Stimulated activated CD8-positive, alpha-beta memory T cell treated with anti-CD3 and anti-CD28 coated beads, Interleukin-12 subunit alpha, Interleukin-12 subunit beta, amount 100 ng/mL, for 24 hours (primary cell): ENCODE measurements around the gene DEPDC4.
"Not testable (repeated sequence)": the region's sequence is repeated elsewhere in the genome, so short reads cannot be mapped to it uniquely, and the experiment has no call there.

Experiments used
- DNase-seq: peaks from one replicate; pipeline ENCODE4 v3.0.0-alpha.2; 2020; ENCODE audit errors: extremely low read depth

Gene DEPDC4

GRCh38 chr12:100263131-100263530, 3.7 kb downstream of the DEPDC4 start:
- DNase-seq = no peak

GRCh38 chr12:100258127-100258526, 8.8 kb downstream of the DEPDC4 start:
- DNase-seq = no peak

- DNase-seq = no peak
Observed at GRCh38 chr12:100254876-100255275, 12.0 kb downstream of the DEPDC4 start.

GRCh38 chr12:100253437-100253836, 13.4 kb downstream of the DEPDC4 start:
- DNase-seq = no peak

- no peak for DNase-seq
Observed at GRCh38 chr12:100251917-100252316, 15.0 kb downstream of the DEPDC4 start.

GRCh38 chr12:100249941-100250340, 16.9 kb downstream of the DEPDC4 start:
- DNase-seq = no peak

- DNase-seq = no peak
Observed at GRCh38 chr12:100248886-100249285, 18.0 kb downstream of the DEPDC4 start.

- no peak for DNase-seq
Observed at GRCh38 chr12:100247765-100248164, 19.1 kb downstream of the DEPDC4 start.

- no peak for DNase-seq
Observed at GRCh38 chr12:100243137-100243536, 23.7 kb downstream of the DEPDC4 start.

- DNase-seq = no peak
Observed at GRCh38 chr12:100239589-100239988, 27.3 kb downstream of the DEPDC4 start.

- no peak for DNase-seq
Observed at GRCh38 chr12:100238801-100239200, 28.1 kb downstream of the DEPDC4 start.

- DNase-seq = no peak
Observed at GRCh38 chr12:100234591-100235304, 32.1 kb downstream of the DEPDC4 start.

GRCh38 chr12:100234166-100234565, 32.7 kb downstream of the DEPDC4 start:
- DNase-seq = no peak

GRCh38 chr12:100231873-100232272, 35.0 kb downstream of the DEPDC4 start:
- not testable (repeated sequence) for DNase-seq

- no peak for DNase-seq
Observed at GRCh38 chr12:100229876-100230275, 37.0 kb downstream of the DEPDC4 start.

GRCh38 chr12:100229036-100229635, 37.7 kb downstream of the DEPDC4 start:
- no peak for DNase-seq

GRCh38 chr12:100225491-100225890, 41.4 kb downstream of the DEPDC4 start:
- no peak for DNase-seq

- DNase-seq = not testable (repeated sequence)
Observed at GRCh38 chr12:100222173-100222572, 44.7 kb downstream of the DEPDC4 start.

GRCh38 chr12:100221523-100221922, 45.4 kb downstream of the DEPDC4 start:
- no peak for DNase-seq

- DNase-seq = no peak
Observed at GRCh38 chr12:100219328-100220109, 47.4 kb downstream of the DEPDC4 start.

- DNase-seq = no peak
Observed at GRCh38 chr12:100216337-100216736, 50.5 kb downstream of the DEPDC4 start.

- DNase-seq = no peak
Observed at GRCh38 chr12:100215209-100215608, 51.7 kb downstream of the DEPDC4 start.

GRCh38 chr12:100214518-100214917, 52.4 kb downstream of the DEPDC4 start:
- DNase-seq = no peak
